CD4-positive, alpha-beta memory T cell (primary cell): ENCODE data around the gene FJX1. TPM values are rescaled to one million over a fixed set of nuclear protein-coding genes. Genes with fewer than 3 reads are reported as not detected.
"Not testable (repeated sequence)": the region's sequence is repeated elsewhere in the genome, so short reads cannot be mapped to it uniquely, and the experiment has no call there.

Experiments
- CTCF ChIA-PET: fragments of 350-600 bp; sonication (Branson Sonifier 250); formaldehyde crosslinking; loops from one replicate; lab custom pipeline; 2021; ENCODE audit warnings: inconsistent platforms; ENCODE audit not compliant: partially characterized antibody; lab: Charles Lee
- POLR2A ChIA-PET: fragments of 350-600 bp; sonication (Branson Sonifier 250); formaldehyde crosslinking; loops from one replicate; lab custom pipeline; 2021; ENCODE audit not compliant: partially characterized antibody; lab: Charles Lee
- DNase-seq, 5 donors: peaks; one replicate each; pipeline versions ENCODE4 v3.0.0 to v3.0.0-alpha.2; 2020 to 2022; ENCODE audit warnings: mixed read lengths in 1 of 5
- H3K27ac ChIP-seq: one replicate; pipeline ENCODE4 v1.7.0; 2013; ENCODE audit warnings: low read depth, low read length
- H3K27me3 ChIP-seq: 2 replicates; pipeline ENCODE4 v1.7.0; 2013; ENCODE audit warnings: mild to moderate bottlenecking, low read length, moderate library complexity; ENCODE audit not compliant: insufficient read depth
- H3K36me3 ChIP-seq: 2 replicates; pipeline ENCODE4 v1.7.0; 2013; ENCODE audit warnings: mild to moderate bottlenecking, low read length, moderate library complexity; ENCODE audit not compliant: insufficient read depth
- H3K4me1 ChIP-seq: 2 replicates; pipeline ENCODE4 v1.7.0; 2013; ENCODE audit warnings: mild to moderate bottlenecking, low read length, moderate library complexity; ENCODE audit not compliant: insufficient read depth
- H3K4me3 ChIP-seq, 2 donors: one replicate each; pipeline ENCODE4 v1.7.0; 2013; ENCODE audit warnings: low read length in 2 of 2, mild to moderate bottlenecking in 1 of 2
- H3K9me3 ChIP-seq, 2 donors: one replicate each; pipeline ENCODE4 v1.7.0; 2013; ENCODE audit warnings: low read length in 2 of 2, control low read depth in 1 of 2; ENCODE audit not compliant: control insufficient read depth in 1 of 2
- H3K27ac Mint-ChIP-seq, 7 donors: one replicate each; pipeline ENCODE4 v1.8.0; 2020 to 2021; ENCODE audit warnings: mixed read lengths in 7 of 7, mild to moderate bottlenecking in 6 of 7, inconsistent platforms in 3 of 7, moderate library complexity in 3 of 7
- H3K27me3 Mint-ChIP-seq, 2 donors: one replicate each; pipeline ENCODE4 v1.8.0; 2020 to 2021; ENCODE audit warnings: mixed read lengths in 2 of 2
- H3K36me3 Mint-ChIP-seq, 2 donors: one replicate each; pipeline ENCODE4 v1.8.0; 2020 to 2021; ENCODE audit warnings: mixed read lengths in 2 of 2, inconsistent platforms in 1 of 2, mild to moderate bottlenecking in 1 of 2
- H3K4me1 Mint-ChIP-seq, 4 donors: one replicate each; pipeline ENCODE4 v1.8.0; 2020 to 2021; ENCODE audit warnings: mixed read lengths in 4 of 4, mild to moderate bottlenecking in 1 of 4
- H3K4me3 Mint-ChIP-seq, 8 donors: one replicate each; pipeline ENCODE4 v1.8.0; 2020 to 2021; ENCODE audit warnings: mixed read lengths in 8 of 8, mild to moderate bottlenecking in 7 of 8, moderate library complexity in 6 of 8, inconsistent platforms in 3 of 8
- H3K9me3 Mint-ChIP-seq, 8 donors: one replicate each; pipeline ENCODE4 v1.8.0; 2020 to 2021; ENCODE audit warnings: mixed read lengths in 8 of 8, mild to moderate bottlenecking in 5 of 8, inconsistent platforms in 3 of 8, moderate library complexity in 1 of 8
- intact Hi-C: fragments of 100-400 bp; cut with micrococcal nuclease; formaldehyde crosslinking; loops from one replicate; pipeline ENCODE4 v1.15.1; 2023
- polyA plus RNA-seq, 2 donors: library from polyadenylated mRNA; unstranded; fragments of 300-500 nt; fragmentation: Illumina TruSeq; gene quantifications; one replicate each; pipeline ENCODE4 v1.2.3, GENCODE V29; 2021
- total RNA-seq, 2 experiments: library from RNA; stranded (reverse); gene quantifications; one replicate each; pipeline ENCODE4 v1.2.3, GENCODE V29; 2021

The FJX1 gene
- total and polyA plus RNA-seq, 4 experiments from 2014 or later = 0.10 TPM; not detected in 3

DNA sequence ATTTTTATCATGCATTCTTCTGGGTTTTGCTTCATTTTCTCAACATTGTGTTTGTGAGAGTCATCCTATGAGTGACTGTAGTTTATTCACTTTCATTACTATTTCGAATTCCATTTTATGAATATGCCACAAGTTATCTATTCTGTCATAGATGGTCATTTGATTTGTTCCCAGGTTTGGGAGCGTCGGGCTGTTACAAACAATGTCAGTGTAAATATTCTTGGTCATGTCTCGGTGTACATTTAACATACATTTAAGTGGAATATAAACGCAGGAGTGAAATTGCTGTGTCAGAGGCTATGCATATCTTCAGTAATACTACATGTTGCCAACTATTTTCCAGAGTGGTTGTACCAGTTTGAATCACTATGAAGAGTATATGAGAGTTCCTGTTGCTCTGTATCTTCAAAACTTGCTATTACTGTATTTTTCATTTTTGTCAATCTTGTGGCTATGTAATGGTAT, 46.7 kb downstream of the FJX1 start:
- Histone ChIP-seq H3K36me3 (no peaks in the 10 kb centered on the region), H3K4me3 (peak overlapping the region in 1 of 2 donors; percentile 7), H3K4me1 (peaks cover 35% of the 10 kb centered on the region), H3K27ac (no peak overlapping the region), H3K27me3 (no peaks in the 10 kb centered on the region), H3K9me3 (peaks cover 0 to 13% of the 10 kb centered on the region in 2 donors)
- no peak for DNase-seq
- CTCF ChIA-PET = no interaction called here
- intact Hi-C loops = loop anchor here (10.0 kb wide), 1 partner anchor 1230 kb away; the partner anchor contains the start of gene CAT
- Mint-ChIP-seq H3K4me1 (peaks cover 41 to 67% (median 53%) of the 10 kb centered on the region in 4 donors), H3K27me3 (no peaks in the 10 kb centered on the region), H3K36me3 (peaks cover 38 to 48% of the 10 kb centered on the region in 2 donors), H3K4me3 (peak overlapping the region in 7 of 8 donors; percentile 8 to 99 (median 94)), H3K27ac (peak overlapping the region in 4 of 7 donors; percentile 4 to 95 (median 21)), H3K9me3 (peaks cover 13 to 38% (median 27%) of the 10 kb centered on the region in 8 donors)
- POLR2A ChIA-PET = no interaction called here

DNA sequence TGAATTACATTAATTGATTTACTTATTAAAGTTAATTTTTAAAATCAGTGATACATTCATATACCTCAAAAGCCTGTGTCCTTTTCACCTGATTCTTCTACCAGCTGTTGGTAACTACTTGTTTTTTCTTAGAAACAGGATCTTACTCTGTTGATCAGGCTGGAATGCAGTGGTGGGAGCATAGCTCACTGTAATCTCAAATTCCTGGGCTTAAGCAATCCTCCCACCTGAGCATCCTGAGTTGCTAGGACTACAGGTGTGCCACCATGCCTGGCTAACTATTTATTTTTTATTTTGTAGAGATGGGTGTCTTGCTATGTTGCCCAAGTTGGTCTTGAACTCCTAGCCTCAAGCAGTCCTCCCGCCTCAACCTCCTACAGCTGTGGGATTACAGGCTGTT, 49.0 kb downstream of the FJX1 start:
- ChIA-PET POLR2A (no interaction called here), CTCF (no interaction called here)
- peak overlapping the region in 1 of 8 donors; percentile 14 for H3K4me3 Mint-ChIP-seq
- intact Hi-C loops = loop anchor here (10.0 kb wide), 1 partner anchor 1232 kb away; the partner anchor contains the start of gene CAT
- Histone ChIP-seq H3K4me3 (no peak overlapping the region), H3K27ac (no peak overlapping the region), H3K27me3 (no peaks in the 10 kb centered on the region), H3K4me1 (peaks cover 46% of the 10 kb centered on the region), H3K9me3 (peaks cover 0 to 13% of the 10 kb centered on the region in 2 donors), H3K36me3 (no peaks in the 10 kb centered on the region)
- peaks cover 44 to 48% of the 10 kb centered on the region in 2 donors for H3K36me3 Mint-ChIP-seq
- no peak overlapping the region for H3K27ac Mint-ChIP-seq
- H3K9me3 Mint-ChIP-seq = peaks cover 13 to 38% (median 27%) of the 10 kb centered on the region in 8 donors
- DNase-seq = no peak
- H3K4me1 Mint-ChIP-seq = peaks cover 47 to 78% (median 62%) of the 10 kb centered on the region in 4 donors
- no peaks in the 10 kb centered on the region for H3K27me3 Mint-ChIP-seq

- H3K9me3 ChIP-seq, H3K36me3 ChIP-seq, H3K4me3 ChIP-seq, H3K27ac ChIP-seq, H3K27me3 Mint-ChIP-seq, H3K27me3 ChIP-seq, POLR2A ChIA-PET, CTCF ChIA-PET, DNase-seq, H3K27ac Mint-ChIP-seq: not testable (repeated sequence)
- Mint-ChIP-seq H3K36me3 (peaks cover 40 to 44% of the 10 kb centered on the region in 2 donors), H3K9me3 (peaks cover 10 to 34% (median 24%) of the 10 kb centered on the region in 8 donors), H3K4me1 (peaks cover 48 to 82% (median 64%) of the 10 kb centered on the region in 4 donors), H3K4me3 (peak overlapping the region in 1 of 8 donors; percentile 23)
- intact Hi-C loops = loop anchor here (10.0 kb wide), 1 partner anchor 1234 kb away; the partner anchor contains the start of gene CAT
- peaks cover 49% of the 10 kb centered on the region for H3K4me1 ChIP-seq
These were observed 50.1 kb downstream of the FJX1 start for GRCh38 chr11:35668350-35668749.

Other genes starting within 250 kb of the FJX1 start
- gene SLC1A2, start 198.9 kb upstream of the FJX1 start, total RNA-seq = under 1 TPM; 0.08 to 0.09 TPM
- gene SLC1A2, start 198.9 kb upstream of the FJX1 start, polyA plus RNA-seq = under 1 TPM; 0.13 to 0.25 TPM
- gene PAMR1, start 92.8 kb upstream of the FJX1 start, total RNA-seq = not detected
- gene PAMR1, start 92.8 kb upstream of the FJX1 start, polyA plus RNA-seq = not detected
- 10 to 100 TPM; 49.8 to 53.1 TPM for gene TRIM44, start 44.3 kb downstream of the FJX1 start, total RNA-seq
- 10 to 100 TPM; 34.7 to 47.6 TPM for gene TRIM44, start 44.3 kb downstream of the FJX1 start, polyA plus RNA-seq